ENCODE results near the gene LILRA5. TPM values are rescaled to one million over a fixed set of nuclear protein-coding genes. Genes with fewer than 3 reads are reported as not detected.

LILRA5 gene
- total and polyA plus RNA-seq, 9 donors = 0.17 to 1.5 (median 0.60) TPM

GRCh38 chr19:54351474-54351873, 38.5 kb upstream of the LILRA5 start:
- H3K9me3 ChIP-seq (replicated peaks; ENCODE audit: control insufficient read depth, low read depth, low read length) = no peaks in the 10 kb centered on the region
- H3K4me3 ChIP-seq (ENCODE audit: low read length) = no peak overlapping the region
- no peaks in the 10 kb centered on the region for H3K36me3 ChIP-seq (ENCODE audit: control insufficient read depth, insufficient read depth, low read length)
- H3K27ac ChIP-seq (ENCODE audit: low read length) = no peak overlapping the region
- peaks cover 3% of the 10 kb centered on the region for H3K27me3 ChIP-seq (ENCODE audit: control insufficient read depth, insufficient read depth, low read length)
- DNase-seq = no peak
- no peaks in the 10 kb centered on the region for H3K4me1 ChIP-seq (ENCODE audit: control insufficient read depth, insufficient read depth, low read length)
- no CpG with 5 or more reads among the region's 2 CpGs for WGBS (ENCODE audit: insufficient coverage)

- H3K9me3 ChIP-seq (replicated peaks; ENCODE audit: control insufficient read depth, low read depth, low read length) = no peaks in the 10 kb centered on the region
- H3K4me3 ChIP-seq (ENCODE audit: low read length) = no peak overlapping the region
- H3K27me3 ChIP-seq (ENCODE audit: control insufficient read depth, insufficient read depth, low read length) = no peaks in the 10 kb centered on the region
- no peak overlapping the region for H3K27ac ChIP-seq (ENCODE audit: low read length)
- WGBS (ENCODE audit: insufficient coverage) = 88% methylated on average over 3 of the region's 6 CpGs
- peak; percentile 73 for DNase-seq
- H3K4me1 ChIP-seq (ENCODE audit: control insufficient read depth, insufficient read depth, low read length) = no peaks in the 10 kb centered on the region
- no peaks in the 10 kb centered on the region for H3K36me3 ChIP-seq (ENCODE audit: control insufficient read depth, insufficient read depth, low read length)
These were observed 33.0 kb upstream of the LILRA5 start for GRCh38 chr19:54345938-54346386.

GRCh38 chr19:54343868-54344267, 30.9 kb upstream of the LILRA5 start:
- WGBS (ENCODE audit: insufficient coverage) = no CpG with 5 or more reads among the region's 4 CpGs
- Histone ChIP-seq H3K36me3 (ENCODE audit: control insufficient read depth, insufficient read depth, low read length) (no peaks in the 10 kb centered on the region), H3K27me3 (ENCODE audit: control insufficient read depth, insufficient read depth, low read length) (no peaks in the 10 kb centered on the region), H3K4me1 (ENCODE audit: control insufficient read depth, insufficient read depth, low read length) (no peaks in the 10 kb centered on the region), H3K9me3 (replicated peaks; ENCODE audit: control insufficient read depth, low read depth, low read length) (no peaks in the 10 kb centered on the region), H3K4me3 (ENCODE audit: low read length) (no peak overlapping the region), H3K27ac (ENCODE audit: low read length) (no peak overlapping the region)
- peak; percentile 22 for DNase-seq

- Histone ChIP-seq H3K4me1 (ENCODE audit: control insufficient read depth, insufficient read depth, low read length) (no peaks in the 10 kb centered on the region), H3K9me3 (replicated peaks; ENCODE audit: control insufficient read depth, low read depth, low read length) (no peaks in the 10 kb centered on the region), H3K27me3 (ENCODE audit: control insufficient read depth, insufficient read depth, low read length) (no peaks in the 10 kb centered on the region), H3K4me3 (ENCODE audit: low read length) (no peak overlapping the region), H3K36me3 (ENCODE audit: control insufficient read depth, insufficient read depth, low read length) (no peaks in the 10 kb centered on the region), H3K27ac (ENCODE audit: low read length) (no peak overlapping the region)
- 73% methylated on average over 5 of the region's 8 CpGs for WGBS (ENCODE audit: insufficient coverage)
- no peak for DNase-seq
These were observed 28.3 kb upstream of the LILRA5 start for GRCh38 chr19:54341295-54341694.

DNA sequence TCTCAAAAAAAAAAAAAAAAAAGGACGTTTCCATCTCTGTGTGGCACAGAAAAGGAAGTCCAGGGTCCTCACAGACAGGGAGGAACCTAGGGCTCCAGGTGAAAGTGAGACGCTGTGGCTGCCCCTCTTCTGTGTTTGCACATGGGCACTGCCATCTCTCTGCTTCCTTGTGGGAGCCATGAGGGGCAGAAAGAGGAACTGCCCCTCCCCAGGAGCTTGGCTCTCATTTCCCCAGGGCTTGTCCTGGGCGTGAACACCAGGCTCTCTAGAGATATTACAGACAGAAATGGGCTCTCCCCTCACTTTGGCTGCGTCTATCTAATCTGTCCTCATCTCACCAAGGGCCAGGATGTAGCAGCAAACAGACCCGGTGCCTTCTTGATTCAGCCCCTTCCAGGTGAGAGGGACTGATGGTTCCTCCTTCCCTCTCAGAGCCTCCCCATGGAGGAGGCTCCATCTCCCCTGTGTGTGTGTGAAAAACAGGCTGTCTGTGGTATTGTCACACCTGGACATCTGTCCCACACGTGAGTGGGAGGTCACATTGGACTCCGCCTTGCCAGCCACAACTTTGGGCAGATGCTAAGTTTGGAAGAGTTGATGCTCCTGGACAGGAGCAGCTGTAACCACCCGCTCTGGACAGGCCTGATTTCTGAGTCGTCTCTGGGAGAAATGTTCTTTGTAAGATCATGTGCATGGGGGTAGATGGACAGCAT, 26.8 kb upstream of the LILRA5 start:
- H3K36me3 ChIP-seq (ENCODE audit: control insufficient read depth, insufficient read depth, low read length) = no peaks in the 10 kb centered on the region
- 80% methylated on average over 5 of the region's 9 CpGs for WGBS (ENCODE audit: insufficient coverage)
- H3K27me3 ChIP-seq (ENCODE audit: control insufficient read depth, insufficient read depth, low read length) = no peaks in the 10 kb centered on the region
- H3K4me3 ChIP-seq (ENCODE audit: low read length) = no peak overlapping the region
- H3K4me1 ChIP-seq (ENCODE audit: control insufficient read depth, insufficient read depth, low read length) = no peaks in the 10 kb centered on the region
- H3K27ac ChIP-seq (ENCODE audit: low read length) = no peak overlapping the region
- H3K9me3 ChIP-seq (replicated peaks; ENCODE audit: control insufficient read depth, low read depth, low read length) = no peaks in the 10 kb centered on the region
- DNase-seq = peak; percentile 40

DNA sequence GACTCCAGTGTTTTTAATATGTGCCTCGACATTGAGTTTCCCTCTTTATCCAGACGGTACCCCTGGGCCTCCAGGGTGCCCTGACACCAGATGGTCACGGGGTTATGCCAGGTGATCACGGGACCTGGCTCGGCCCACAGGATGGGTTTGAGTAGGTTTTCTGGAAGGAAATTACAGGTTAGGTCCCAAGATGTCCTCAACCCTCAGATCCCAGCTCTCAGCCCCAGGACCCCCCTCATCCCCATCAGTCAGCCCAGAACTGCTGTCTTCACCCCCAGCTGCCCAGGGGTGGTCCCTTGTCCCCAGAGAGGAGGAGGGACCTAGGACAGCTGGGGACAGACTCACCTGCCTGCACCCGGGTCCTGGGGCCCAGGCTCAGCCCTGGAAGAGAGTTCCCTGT, 25.6 kb upstream of the LILRA5 start:
- Histone ChIP-seq H3K36me3 (ENCODE audit: control insufficient read depth, insufficient read depth, low read length) (no peaks in the 10 kb centered on the region), H3K27ac (ENCODE audit: low read length) (no peak overlapping the region), H3K4me3 (ENCODE audit: low read length) (no peak overlapping the region), H3K27me3 (ENCODE audit: control insufficient read depth, insufficient read depth, low read length) (no peaks in the 10 kb centered on the region), H3K9me3 (replicated peaks; ENCODE audit: control insufficient read depth, low read depth, low read length) (no peaks in the 10 kb centered on the region), H3K4me1 (ENCODE audit: control insufficient read depth, insufficient read depth, low read length) (no peaks in the 10 kb centered on the region)
- 61% methylated on average over 2 of the region's 6 CpGs for WGBS (ENCODE audit: insufficient coverage)
- no peak for DNase-seq

DNA sequence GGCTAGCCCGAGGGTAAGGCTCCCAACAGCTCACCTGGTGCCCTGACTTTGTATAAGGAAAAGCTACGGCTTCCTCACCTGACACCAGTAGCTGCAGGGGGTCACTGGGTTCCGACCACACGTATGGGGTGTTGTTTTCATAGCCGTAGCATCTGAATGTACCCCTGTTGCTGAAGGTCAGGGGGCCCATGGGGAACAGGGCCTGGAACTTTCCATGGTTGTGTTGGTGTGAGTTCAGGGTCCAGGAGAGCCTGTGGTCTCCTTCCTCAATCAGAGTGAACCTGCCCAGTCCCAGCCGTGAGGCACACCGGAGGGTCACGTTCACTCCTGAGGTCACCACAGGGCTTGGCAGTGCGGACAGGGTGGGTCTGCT, 24.9 kb upstream of the LILRA5 start:
- no peak for DNase-seq
- Histone ChIP-seq H3K9me3 (replicated peaks; ENCODE audit: control insufficient read depth, low read depth, low read length) (no peaks in the 10 kb centered on the region), H3K36me3 (ENCODE audit: control insufficient read depth, insufficient read depth, low read length) (no peaks in the 10 kb centered on the region), H3K4me3 (ENCODE audit: low read length) (no peak overlapping the region), H3K27me3 (ENCODE audit: control insufficient read depth, insufficient read depth, low read length) (no peaks in the 10 kb centered on the region), H3K4me1 (ENCODE audit: control insufficient read depth, insufficient read depth, low read length) (no peaks in the 10 kb centered on the region), H3K27ac (ENCODE audit: low read length) (no peak overlapping the region)
- 79% methylated on average over 8 of the region's 9 CpGs for WGBS (ENCODE audit: insufficient coverage)

DNA sequence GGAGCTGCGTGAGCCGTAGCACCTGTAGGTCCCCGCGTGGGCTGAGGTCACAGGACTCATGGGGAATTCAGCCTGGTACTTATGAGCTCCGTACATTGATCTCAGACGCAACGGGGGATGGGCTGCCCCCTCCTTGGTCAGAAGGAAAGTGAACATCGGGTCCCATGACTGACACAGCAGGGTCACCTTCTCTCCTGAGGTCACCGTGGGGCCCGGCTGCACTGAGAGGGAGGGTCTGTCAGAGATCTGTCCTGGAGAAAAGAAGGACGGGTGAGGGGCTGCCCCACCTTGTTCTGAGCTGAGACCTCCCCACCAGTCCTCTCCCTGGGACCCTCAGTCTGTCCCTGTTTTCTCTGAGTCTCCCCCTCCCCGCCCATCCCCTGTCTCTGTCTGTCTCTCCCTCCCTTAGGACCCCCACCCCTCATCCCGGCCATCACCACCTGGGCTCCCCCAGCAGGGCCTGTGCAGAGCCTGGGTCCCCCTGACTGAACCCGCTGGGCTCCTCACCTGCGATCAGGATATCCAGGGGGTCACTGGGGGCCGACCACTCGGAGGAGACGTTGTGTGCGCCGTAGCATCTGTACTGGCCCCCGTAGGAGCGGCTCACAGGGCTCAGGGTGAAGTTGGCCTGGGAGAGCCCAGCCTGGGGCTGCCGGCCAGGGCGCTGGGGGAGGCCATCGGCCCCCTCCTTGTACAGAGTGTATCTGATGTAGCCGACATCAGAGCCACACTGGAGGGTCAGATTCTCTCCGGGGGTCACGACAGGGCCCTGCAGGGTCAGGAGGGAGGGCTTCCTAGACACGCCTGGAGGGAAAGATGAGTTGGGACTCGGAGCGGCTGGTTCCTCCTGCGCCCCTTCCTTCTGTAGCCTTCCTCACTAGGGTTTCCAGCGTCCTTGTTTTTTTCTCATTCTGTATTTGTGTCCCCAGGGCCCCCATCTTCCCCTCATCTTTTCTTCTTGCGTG, 24.2 kb upstream of the LILRA5 start:
- Histone ChIP-seq H3K4me3 (ENCODE audit: low read length) (no peak overlapping the region), H3K27ac (ENCODE audit: low read length) (no peak overlapping the region), H3K4me1 (ENCODE audit: control insufficient read depth, insufficient read depth, low read length) (no peaks in the 10 kb centered on the region), H3K9me3 (replicated peaks; ENCODE audit: control insufficient read depth, low read depth, low read length) (no peaks in the 10 kb centered on the region), H3K36me3 (ENCODE audit: control insufficient read depth, insufficient read depth, low read length) (no peaks in the 10 kb centered on the region), H3K27me3 (ENCODE audit: control insufficient read depth, insufficient read depth, low read length) (no peaks in the 10 kb centered on the region)
- no peak for DNase-seq
- 71% methylated on average over 28 of the region's 34 CpGs for WGBS (ENCODE audit: insufficient coverage)

DNA sequence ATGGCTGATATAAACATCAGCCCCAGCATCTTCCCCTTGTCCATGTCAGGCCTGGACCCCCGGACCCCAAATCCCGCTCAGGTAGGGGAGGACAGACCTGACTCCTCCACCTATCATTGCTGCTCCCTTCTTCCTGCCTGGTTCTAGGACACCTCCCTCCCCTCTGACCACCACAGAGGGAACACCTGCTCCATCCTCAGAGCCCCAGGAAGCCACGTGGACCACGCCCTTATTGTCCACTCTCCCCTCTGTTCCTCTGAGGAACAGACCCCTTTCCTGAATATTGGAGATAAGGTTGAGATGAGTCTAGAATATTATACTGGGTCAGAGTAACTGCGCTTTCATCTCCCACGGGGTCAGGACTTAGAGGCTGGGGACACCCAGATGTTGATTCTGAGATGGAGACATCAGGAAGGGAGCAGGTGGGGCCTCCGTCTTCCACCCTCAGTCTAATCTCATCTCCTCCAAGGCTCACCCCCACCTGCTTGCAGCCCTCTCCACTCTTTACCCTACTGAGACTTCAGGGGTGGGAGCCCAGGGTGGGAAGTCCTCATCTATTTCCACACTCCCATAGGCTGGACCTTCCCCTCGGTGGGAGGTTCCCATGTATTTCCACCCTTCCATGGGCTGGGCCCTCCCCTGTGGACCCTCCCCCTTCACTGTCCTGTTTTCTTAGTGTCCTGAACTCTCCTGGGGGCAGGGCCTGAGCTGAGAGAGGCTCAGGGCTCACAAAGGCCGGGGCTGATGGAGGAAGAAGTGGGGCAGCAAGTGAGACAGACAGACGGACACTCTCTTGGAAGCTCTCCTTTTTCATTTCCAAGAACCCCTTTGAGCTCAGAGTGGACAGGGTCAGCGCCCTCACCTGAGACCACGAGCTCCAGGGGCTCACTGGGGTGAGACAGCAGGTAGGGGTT, 23.3 kb upstream of the LILRA5 start:
- Histone ChIP-seq H3K27me3 (ENCODE audit: control insufficient read depth, insufficient read depth, low read length) (no peaks in the 10 kb centered on the region), H3K4me1 (ENCODE audit: control insufficient read depth, insufficient read depth, low read length) (no peaks in the 10 kb centered on the region), H3K27ac (ENCODE audit: low read length) (no peak overlapping the region), H3K4me3 (ENCODE audit: low read length) (no peak overlapping the region), H3K36me3 (ENCODE audit: control insufficient read depth, insufficient read depth, low read length) (no peaks in the 10 kb centered on the region), H3K9me3 (replicated peaks; ENCODE audit: control insufficient read depth, low read depth, low read length) (no peaks in the 10 kb centered on the region)
- no peak for DNase-seq
- 75% methylated on average over 6 of the region's 12 CpGs for WGBS (ENCODE audit: insufficient coverage)
